ENCODE measurements around the gene SYT10.

- TF ChIP-seq CTCF (IDR thresholded peaks at IDR 0.05) = no peak
- no peak for TF ChIP-seq POLR2AphosphoS5 (IDR thresholded peaks at IDR 0.05)
- no peak for TF ChIP-seq POLR2A (IDR thresholded peaks at IDR 0.05)
Observed at GRCh38 chr12:33476058-33476457, 36.4 kb upstream of the SYT10 start.

Measured in upper lobe of left lung (tissue), 4 donors.